Measurements from ENCODE around the gene CARD11. TPM values are rescaled to one million over a fixed set of nuclear protein-coding genes. Genes with fewer than 3 reads are reported as not detected.

The CARD11 gene
- total RNA-seq, 1 experiment from 2014 or later = 0.57 TPM

GRCh38 chr7:2923886-2924574 lies 119.6 kb downstream of the CARD11 start:
- Histone ChIP-seq H3K4me2 (ENCODE audit: low read length) (peak overlapping the region; percentile 9; the same call in 1 of the 2 replicates), H4K20me1 (ENCODE audit: insufficient read depth) (no peaks in the 10 kb centered on the region), H3K36me3 (ENCODE audit: control insufficient read depth in 1 of 2, insufficient read depth in 2 of 2, low read length in 2 of 2) (no peaks in the 10 kb centered on the region), H2AFZ (ENCODE audit: low read depth, low read length, poor library complexity, severe bottlenecking) (no peak overlapping the region), H3K9me3 (ENCODE audit: control insufficient read depth in 1 of 2, insufficient read depth in 1 of 2, low read depth in 1 of 2, low read length in 2 of 2) (no peaks in the 10 kb centered on the region), H3K9ac (ENCODE audit: low read length) (no peak overlapping the region), H3K4me3 (replicated peaks in 1 of 2; ENCODE audit: low read depth in 1 of 2, low read length in 2 of 2) (no peak overlapping the region), H3K27ac (ENCODE audit: low read depth, low read length) (no peak overlapping the region), H3K4me1 (ENCODE audit: control insufficient read depth in 1 of 2, insufficient read depth in 2 of 2, low read length in 2 of 2) (peaks cover 0 to 9% of the 10 kb centered on the region in 2 experiments; a peak in 1 of 4 replicates), H3K9me2 (ENCODE audit: insufficient read depth) (no peaks in the 10 kb centered on the region), H3K27me3 (ENCODE audit: insufficient read depth, low read length) (no peaks in the 10 kb centered on the region), H3K79me2 (ENCODE audit: insufficient read depth, low read length) (no peaks in the 10 kb centered on the region)
- ATAC-seq = no peak
- intact Hi-C loops (cut with micrococcal nuclease) = no loop called here
- CTCF ChIA-PET = no interaction called here
- RAD21 ChIA-PET (ENCODE audit: low non-redundant PET in 1 of 2, low total read pairs in 2 of 2, uncharacterized antibody in 2 of 2, unreplicated experiment in 2 of 2) = no interaction called here
- TF ChIP-seq JUND (IDR thresholded peaks at IDR 0.05) = no peak
- no peak for TF ChIP-seq ZNF274 (IDR thresholded peaks at IDR 0.05; ENCODE audit: low read depth, low read length)
- TF ChIP-seq, protein P1, sequence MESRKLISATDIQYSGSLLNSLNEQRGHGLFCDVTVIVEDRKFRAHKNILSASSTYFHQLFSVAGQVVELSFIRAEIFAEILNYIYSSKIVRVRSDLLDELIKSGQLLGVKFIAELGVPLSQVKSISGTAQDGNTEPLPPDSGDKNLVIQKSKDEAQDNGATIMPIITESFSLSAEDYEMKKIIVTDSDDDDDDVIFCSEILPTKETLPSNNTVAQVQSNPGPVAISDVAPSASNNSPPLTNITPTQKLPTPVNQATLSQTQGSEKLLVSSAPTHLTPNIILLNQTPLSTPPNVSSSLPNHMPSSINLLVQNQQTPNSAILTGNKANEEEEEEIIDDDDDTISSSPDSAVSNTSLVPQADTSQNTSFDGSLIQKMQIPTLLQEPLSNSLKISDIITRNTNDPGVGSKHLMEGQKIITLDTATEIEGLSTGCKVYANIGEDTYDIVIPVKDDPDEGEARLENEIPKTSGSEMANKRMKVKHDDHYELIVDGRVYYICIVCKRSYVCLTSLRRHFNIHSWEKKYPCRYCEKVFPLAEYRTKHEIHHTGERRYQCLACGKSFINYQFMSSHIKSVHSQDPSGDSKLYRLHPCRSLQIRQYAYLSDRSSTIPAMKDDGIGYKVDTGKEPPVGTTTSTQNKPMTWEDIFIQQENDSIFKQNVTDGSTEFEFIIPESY (IDR thresholded peaks at IDR 0.05; ENCODE audit: extremely low read depth, insufficient replicate concordance, low read length) = no peak
- no peak for TF ChIP-seq ELF1 (IDR thresholded peaks at IDR 0.05; ENCODE audit: borderline replicate concordance, low read depth)
- TF ChIP-seq EZH2 (IDR thresholded peaks at IDR 0.05) = no peak
- no peak for TF ChIP-seq RAD21 (IDR thresholded peaks at IDR 0.05; ENCODE audit: low read depth)
- no peak for TF ChIP-seq ZFX (IDR thresholded peaks at IDR 0.05)
- no TSS peak for BruUV-seq (replicated peaks)
- POLR2A ChIA-PET = no interaction called here
- no peak for DNase-seq (ENCODE audit: low read depth, low spot score)

- H3K9me2 ChIP-seq (ENCODE audit: insufficient read depth) = no peaks in the 10 kb centered on the region
- no peaks in the 10 kb centered on the region for H3K9me3 ChIP-seq (ENCODE audit: control insufficient read depth in 1 of 2, insufficient read depth in 1 of 2, low read depth in 1 of 2, low read length in 2 of 2)
- no peaks in the 10 kb centered on the region for H3K36me3 ChIP-seq (ENCODE audit: control insufficient read depth in 1 of 2, insufficient read depth in 2 of 2, low read length in 2 of 2)
- RAD21 ChIA-PET (ENCODE audit: low non-redundant PET in 1 of 2, low total read pairs in 2 of 2, uncharacterized antibody in 2 of 2, unreplicated experiment in 2 of 2) = no interaction called here
- H4K20me1 ChIP-seq (ENCODE audit: insufficient read depth) = no peaks in the 10 kb centered on the region
- TF ChIP-seq, protein P2, sequence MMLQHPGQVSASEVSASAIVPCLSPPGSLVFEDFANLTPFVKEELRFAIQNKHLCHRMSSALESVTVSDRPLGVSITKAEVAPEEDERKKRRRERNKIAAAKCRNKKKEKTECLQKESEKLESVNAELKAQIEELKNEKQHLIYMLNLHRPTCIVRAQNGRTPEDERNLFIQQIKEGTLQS (IDR thresholded peaks at IDR 0.05) = no peak
- TF ChIP-seq EGR1 (IDR thresholded peaks at IDR 0.05; ENCODE audit: low read depth) = no peak
- TF ChIP-seq, protein P3, sequence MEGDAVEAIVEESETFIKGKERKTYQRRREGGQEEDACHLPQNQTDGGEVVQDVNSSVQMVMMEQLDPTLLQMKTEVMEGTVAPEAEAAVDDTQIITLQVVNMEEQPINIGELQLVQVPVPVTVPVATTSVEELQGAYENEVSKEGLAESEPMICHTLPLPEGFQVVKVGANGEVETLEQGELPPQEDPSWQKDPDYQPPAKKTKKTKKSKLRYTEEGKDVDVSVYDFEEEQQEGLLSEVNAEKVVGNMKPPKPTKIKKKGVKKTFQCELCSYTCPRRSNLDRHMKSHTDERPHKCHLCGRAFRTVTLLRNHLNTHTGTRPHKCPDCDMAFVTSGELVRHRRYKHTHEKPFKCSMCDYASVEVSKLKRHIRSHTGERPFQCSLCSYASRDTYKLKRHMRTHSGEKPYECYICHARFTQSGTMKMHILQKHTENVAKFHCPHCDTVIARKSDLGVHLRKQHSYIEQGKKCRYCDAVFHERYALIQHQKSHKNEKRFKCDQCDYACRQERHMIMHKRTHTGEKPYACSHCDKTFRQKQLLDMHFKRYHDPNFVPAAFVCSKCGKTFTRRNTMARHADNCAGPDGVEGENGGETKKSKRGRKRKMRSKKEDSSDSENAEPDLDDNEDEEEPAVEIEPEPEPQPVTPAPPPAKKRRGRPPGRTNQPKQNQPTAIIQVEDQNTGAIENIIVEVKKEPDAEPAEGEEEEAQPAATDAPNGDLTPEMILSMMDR (IDR thresholded peaks at IDR 0.05 in 2 of 3, conservative IDR thresholded peaks at IDR 0.05 in 1 of 3; ENCODE audit: borderline replicate concordance in 1 of 3, insufficient read depth in 1 of 3, low read depth in 2 of 3, low read length in 2 of 3) = no peak
- intact Hi-C loops (cut with micrococcal nuclease) = no loop called here
- no TSS peak for BruUV-seq (replicated peaks)
- ATAC-seq (no peak), DNase-seq (ENCODE audit: low read depth, low spot score) (no peak)
- H2AFZ ChIP-seq (ENCODE audit: low read depth, low read length, poor library complexity, severe bottlenecking) = no peak overlapping the region
- no peak overlapping the region for H3K4me3 ChIP-seq (replicated peaks in 1 of 2; ENCODE audit: low read depth in 1 of 2, low read length in 2 of 2)
- POLR2A ChIA-PET = no interaction called here
- no peaks in the 10 kb centered on the region for H3K79me2 ChIP-seq (ENCODE audit: insufficient read depth, low read length)
- no peak overlapping the region for H3K9ac ChIP-seq (ENCODE audit: low read length)
- H3K4me1 ChIP-seq (ENCODE audit: control insufficient read depth in 1 of 2, insufficient read depth in 2 of 2, low read length in 2 of 2) = peaks cover 0 to 9% of the 10 kb centered on the region in 2 experiments; a peak in 1 of 4 replicates
- peak overlapping the region; percentile 9; the same call in 1 of the 2 replicates for H3K4me2 ChIP-seq (ENCODE audit: low read length)
- H3K27me3 ChIP-seq (ENCODE audit: insufficient read depth, low read length) = no peaks in the 10 kb centered on the region
- no peak overlapping the region for H3K27ac ChIP-seq (ENCODE audit: low read depth, low read length)
- CTCF ChIA-PET = no interaction called here
These were observed 120.3 kb downstream of the CARD11 start for GRCh38 chr7:2923291-2923781.
